Stimulated activated CD4-positive, alpha-beta T cell treated with anti-CD3 and anti-CD28 coated beads, Interleukin-4, amount 100 ng/mL, for 48 hours (primary cell): Measurements from ENCODE around the gene GATA6.

Experiments used
- DNase-seq, 2 donors: peaks; one replicate each; pipeline ENCODE4 v3.0.0-alpha.2; 2020; ENCODE audit warnings: low read depth in 2 of 2

The GATA6 gene

GRCh38 chr18:22166069-22166950 lies 3.1 kb upstream of the GATA6 start:
- no peak for DNase-seq

- no peak for DNase-seq
Observed at GRCh38 chr18:22167091-22167470, 2.3 kb upstream of the GATA6 start.

GRCh38 chr18:22167471-22168241 lies 1.7 kb upstream of the GATA6 start:
- no peak for DNase-seq

GRCh38 chr18:22168360-22168921 lies 948 bp upstream of the GATA6 start:
- no peak for DNase-seq

GRCh38 chr18:22169889-22170420 lies 566 bp downstream of the GATA6 start:
- DNase-seq = no peak

- DNase-seq = no peak
Observed at GRCh38 chr18:22170421-22171257, 1.2 kb downstream of the GATA6 start.

GRCh38 chr18:22171258-22172119 lies 2.1 kb downstream of the GATA6 start:
- DNase-seq = no peak

GRCh38 chr18:22172120-22172582 lies 2.8 kb downstream of the GATA6 start:
- no peak for DNase-seq

- no peak for DNase-seq
Observed at GRCh38 chr18:22172594-22173049, 3.2 kb downstream of the GATA6 start.

GRCh38 chr18:22173221-22173927 lies 4.0 kb downstream of the GATA6 start:
- no peak for DNase-seq

GRCh38 chr18:22173928-22174301 lies 4.5 kb downstream of the GATA6 start:
- DNase-seq = no peak

- no peak for DNase-seq
Observed at GRCh38 chr18:22174341-22175145, 5.2 kb downstream of the GATA6 start.

- no peak for DNase-seq
Observed at GRCh38 chr18:22175346-22175745, 6.0 kb downstream of the GATA6 start.

- DNase-seq = no peak
Observed at GRCh38 chr18:22176420-22177326, 7.3 kb downstream of the GATA6 start.

- no peak for DNase-seq
Observed at GRCh38 chr18:22177327-22177871, 8.0 kb downstream of the GATA6 start.

GRCh38 chr18:22179174-22179573 lies 9.8 kb downstream of the GATA6 start:
- no peak for DNase-seq

- no peak for DNase-seq
Observed at GRCh38 chr18:22179631-22180030, 10.2 kb downstream of the GATA6 start.
